ENCODE measurements around the gene ZNF311.

- TF ChIP-seq CTCF (IDR thresholded peaks at IDR 0.05; ENCODE audit: insufficient read depth, low read length) (no peak), POLR2AphosphoS5 (IDR thresholded peaks at IDR 0.05; ENCODE audit: low read depth) (no peak), REST (IDR thresholded peaks at IDR 0.05; ENCODE audit: insufficient replicate concordance, low read depth) (no peak), GABPA (IDR thresholded peaks at IDR 0.05; ENCODE audit: low read depth) (no peak)
These were observed 52.0 kb downstream of the ZNF311 start for GRCh38 chr6:28953039-28953584.
